NB4 (cell line): Measurements from ENCODE around the gene TRMU.

Experiments used
- DNase-seq: peaks from one replicate; pipeline ENCODE4 v3.0.0; 2010; ENCODE audit warnings: low read depth
- H3K4me3 ChIP-seq: one replicate; pipeline ENCODE4 v1.5.1; 2011; ENCODE audit warnings: mild to moderate bottlenecking, low read depth, low read length, moderate library complexity
- CTCF ChIP-seq: IDR thresholded peaks from one replicate; pipeline ENCODE4 v1.5.1; 2012; ENCODE audit warnings: low read depth, low read length
- MAX ChIP-seq: IDR thresholded peaks from 2 replicates; pipeline ENCODE4 v1.6.1; 2011; ENCODE audit warnings: low read depth, low read length
- MYC ChIP-seq: IDR thresholded peaks from 2 replicates; pipeline ENCODE4 v1.6.1; 2011; ENCODE audit warnings: low read depth, low read length
- POLR2A ChIP-seq: IDR thresholded peaks from 2 replicates; pipeline ENCODE4 v1.6.1; 2011; ENCODE audit warnings: mild to moderate bottlenecking; ENCODE audit not compliant: insufficient read length; ENCODE audit errors: extremely low read depth

TRMU gene

GRCh38 chr22:46338636-46339035, 3.1 kb downstream of the TRMU start:
- TF ChIP-seq CTCF = no peak
- no peak for TF ChIP-seq POLR2A
- TF ChIP-seq MAX = no peak
- no peak for TF ChIP-seq MYC
- no peak overlapping the region for H3K4me3 ChIP-seq
- no peak for DNase-seq

GRCh38 chr22:46339956-46340355, 4.4 kb downstream of the TRMU start:
- no peak overlapping the region for H3K4me3 ChIP-seq
- no peak for DNase-seq
- no peak for TF ChIP-seq MYC
- no peak for TF ChIP-seq POLR2A
- no peak for TF ChIP-seq CTCF
- no peak for TF ChIP-seq MAX

GRCh38 chr22:46340676-46341075, 5.2 kb downstream of the TRMU start:
- no peak for DNase-seq
- TF ChIP-seq MYC (no peak), POLR2A (no peak), MAX (no peak), CTCF (no peak)
- no peak overlapping the region for H3K4me3 ChIP-seq

GRCh38 chr22:46346680-46347405, 11.3 kb downstream of the TRMU start:
- TF ChIP-seq CTCF = no peak
- TF ChIP-seq MAX = no peak
- no peak for TF ChIP-seq MYC
- no peak for TF ChIP-seq POLR2A
- DNase-seq = no peak
- H3K4me3 ChIP-seq = no peak overlapping the region

GRCh38 chr22:46347646-46348045, 12.1 kb downstream of the TRMU start:
- no peak for DNase-seq
- no peak overlapping the region for H3K4me3 ChIP-seq
- TF ChIP-seq POLR2A (no peak), MAX (no peak), MYC (no peak)

- H3K4me3 ChIP-seq = no peak overlapping the region
- DNase-seq = no peak
- no peak for TF ChIP-seq POLR2A
- no peak for TF ChIP-seq CTCF
- no peak for TF ChIP-seq MAX
- TF ChIP-seq MYC = no peak
These were observed 12.7 kb downstream of the TRMU start for GRCh38 chr22:46348099-46348695.
